Stimulated activated CD4-positive, alpha-beta T cell treated with anti-CD3 and anti-CD28 coated beads, TNF-alpha, amount 100 ng/mL, for 48 hours (primary cell): Measurements from ENCODE around the gene TNNT2.
A peak's percentile ranks its signal among the peaks of the same experiment; 100 is the strongest.

Source experiments
- DNase-seq, 3 donors: peaks; one replicate each; pipeline ENCODE4 v3.0.0-alpha.2; 2020; ENCODE audit warnings: low read depth in 3 of 3

TNNT2 gene

GRCh38 chr1:201377611-201378092, at the start of gene TNNT2:
Gene TNNT2, minus strand, starts transcription at chr1:201377680. Its CDS starts 4,426 bp downstream, at chr1:201373254.
- no peak for DNase-seq

GRCh38 chr1:201426479-201427310, 49.2 kb upstream of the TNNT2 start:
- no peak for DNase-seq

DNA sequence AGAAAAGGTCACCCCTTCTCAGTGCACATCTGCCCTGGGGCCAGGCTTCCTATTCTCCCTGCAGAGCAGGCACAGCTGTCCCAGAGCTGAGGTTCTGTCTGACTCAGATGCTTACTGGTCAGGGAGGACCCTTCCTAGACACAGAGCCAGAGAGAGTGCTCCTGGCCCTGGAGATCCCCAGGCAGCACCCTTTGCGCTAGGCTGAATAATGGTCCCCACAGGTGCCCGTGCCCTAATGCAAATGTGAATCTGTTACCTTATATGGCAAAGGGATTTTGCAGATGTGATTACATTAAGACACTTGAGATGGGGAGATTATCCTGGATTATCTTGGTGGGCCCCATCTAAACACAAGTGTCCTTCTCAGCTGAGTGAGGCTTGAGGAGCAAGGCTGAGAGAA, 46.7 kb upstream of the TNNT2 start:
- DNase-seq, result no peak

GRCh38 chr1:201423655-201424054, 46.2 kb upstream of the TNNT2 start:
- no peak for DNase-seq

- no peak for DNase-seq
These were observed 45.1 kb upstream of the TNNT2 start for GRCh38 chr1:201422436-201423030.

DNA sequence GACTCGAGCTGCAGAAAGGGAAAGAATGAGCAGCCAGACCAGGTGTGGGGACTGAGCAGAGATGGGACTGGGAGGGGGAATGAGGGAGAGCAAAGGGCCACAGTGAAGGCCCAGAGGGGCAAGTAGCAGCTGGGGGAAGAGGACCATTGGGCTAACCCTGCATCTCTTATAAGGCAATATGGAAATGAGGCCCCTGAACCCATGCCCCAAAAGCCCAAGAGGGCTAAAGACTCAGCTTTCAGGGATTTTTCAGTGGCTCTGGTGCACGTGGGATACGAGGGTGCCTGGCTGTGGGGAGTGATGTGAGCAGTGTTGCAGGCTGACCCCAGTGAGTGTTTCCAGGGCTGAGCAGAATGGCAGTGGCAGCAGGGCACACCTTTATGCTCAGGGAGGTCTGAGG, 44.5 kb upstream of the TNNT2 start:
- no peak for DNase-seq

GRCh38 chr1:201421041-201421440, 43.6 kb upstream of the TNNT2 start:
- no peak for DNase-seq

DNA sequence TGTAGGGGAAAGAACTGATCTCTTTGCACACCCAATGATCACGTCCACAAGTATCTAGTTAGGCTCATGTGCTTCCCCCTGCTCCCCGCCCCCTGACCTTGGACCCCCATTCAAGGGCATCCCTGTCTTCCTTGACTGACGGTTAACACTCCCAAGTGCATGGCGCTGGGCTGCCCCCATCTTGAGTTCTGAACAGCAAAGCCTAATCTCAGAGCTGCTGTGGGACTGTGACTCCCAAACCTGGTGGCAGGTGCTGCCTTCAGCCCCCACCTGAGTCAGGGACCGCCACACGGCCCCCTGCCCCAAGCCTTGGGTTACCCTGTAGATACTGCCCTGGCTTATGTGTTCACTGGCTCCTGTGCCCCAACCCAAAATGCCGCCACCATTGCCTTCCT, 43.1 kb upstream of the TNNT2 start:
- no peak for DNase-seq

DNA sequence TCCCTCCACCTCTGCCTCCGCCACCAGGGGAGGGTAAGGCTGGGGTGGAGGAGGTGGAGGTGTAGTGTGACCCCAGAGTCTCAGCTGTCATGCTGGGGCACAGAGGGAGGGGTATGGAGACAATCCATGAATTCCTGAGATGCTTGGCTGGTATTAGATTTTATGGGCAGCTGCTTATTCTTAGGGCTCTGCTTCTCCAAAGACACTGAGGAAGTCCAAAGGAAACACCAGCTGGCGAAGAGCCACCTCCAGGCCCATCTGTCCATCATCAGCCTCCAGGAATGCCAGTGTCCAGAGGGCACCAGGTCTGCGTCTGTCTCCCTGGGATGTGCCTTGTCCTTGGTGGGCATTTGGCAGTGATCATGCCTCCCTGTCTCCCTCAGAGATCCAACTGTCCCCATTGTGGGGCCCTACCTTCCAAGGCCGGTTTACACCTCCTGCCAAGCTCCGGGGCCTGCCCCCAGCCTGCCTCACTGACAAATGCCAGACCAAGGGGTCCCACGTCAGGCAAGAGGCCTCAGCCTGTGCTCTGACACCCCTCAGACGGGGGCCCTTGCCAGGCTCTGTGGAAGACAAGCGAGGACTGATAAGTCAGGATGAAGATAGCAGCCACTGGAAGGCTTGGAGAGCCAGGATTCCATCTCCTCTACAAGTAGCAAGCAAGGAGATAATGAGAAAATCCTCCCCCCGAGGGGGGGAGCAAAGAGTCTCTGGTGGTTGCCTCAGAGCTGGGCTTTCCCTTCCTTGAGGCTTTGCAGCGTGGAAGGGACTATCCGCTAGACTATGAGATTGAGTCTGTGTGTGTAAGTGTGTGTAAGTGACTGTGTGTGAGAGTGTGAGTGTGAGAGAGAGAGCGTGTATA, 42.5 kb upstream of the TNNT2 start:
- DNase-seq, result no peak

GRCh38 chr1:201419256-201419655, 41.8 kb upstream of the TNNT2 start:
- DNase-seq, result no peak

DNA sequence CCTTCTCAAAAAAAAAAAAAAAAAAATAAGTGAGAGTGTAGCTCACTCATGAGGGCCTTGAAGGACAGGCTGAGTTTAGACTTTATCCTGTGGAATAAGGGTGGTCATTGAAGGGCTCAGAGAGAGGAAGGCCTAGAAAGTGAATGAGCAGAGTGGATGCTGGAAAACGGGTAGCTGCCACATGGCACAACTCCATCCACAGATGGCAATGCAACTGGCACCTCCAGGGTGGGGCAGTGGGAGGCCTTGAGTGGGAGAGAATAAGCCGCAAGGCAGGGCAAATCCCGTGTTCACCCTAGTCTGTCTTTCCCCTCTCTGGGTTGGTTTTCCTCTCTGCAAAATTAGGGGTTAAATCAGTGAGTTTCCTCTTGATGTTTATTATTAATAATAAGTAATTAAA, 41.0 kb upstream of the TNNT2 start:
- DNase-seq, result no peak

GRCh38 chr1:201414051-201414738, 36.7 kb upstream of the TNNT2 start:
- DNase-seq, result no peak

DNA sequence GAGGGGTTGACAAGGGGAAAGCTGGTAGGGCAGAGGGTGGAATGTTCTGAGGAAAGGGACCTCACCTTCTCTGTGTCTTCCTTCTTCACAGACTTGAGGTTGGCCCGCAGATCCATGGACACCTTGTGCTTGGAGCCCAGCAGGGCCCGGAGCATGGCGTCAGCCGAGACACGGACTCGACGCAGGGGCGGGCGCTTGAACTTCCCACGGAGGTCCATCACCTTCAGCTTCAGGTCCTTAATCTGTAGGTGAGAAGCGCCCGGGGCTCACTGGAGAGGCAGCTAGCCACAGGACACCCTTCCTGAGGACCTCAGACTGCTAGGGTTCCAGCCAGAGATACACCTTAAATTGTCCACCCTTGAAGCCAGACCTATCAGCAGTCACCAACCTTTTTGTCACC, 33.8 kb upstream of the TNNT2 start:
- DNase-seq, result no peak

DNA sequence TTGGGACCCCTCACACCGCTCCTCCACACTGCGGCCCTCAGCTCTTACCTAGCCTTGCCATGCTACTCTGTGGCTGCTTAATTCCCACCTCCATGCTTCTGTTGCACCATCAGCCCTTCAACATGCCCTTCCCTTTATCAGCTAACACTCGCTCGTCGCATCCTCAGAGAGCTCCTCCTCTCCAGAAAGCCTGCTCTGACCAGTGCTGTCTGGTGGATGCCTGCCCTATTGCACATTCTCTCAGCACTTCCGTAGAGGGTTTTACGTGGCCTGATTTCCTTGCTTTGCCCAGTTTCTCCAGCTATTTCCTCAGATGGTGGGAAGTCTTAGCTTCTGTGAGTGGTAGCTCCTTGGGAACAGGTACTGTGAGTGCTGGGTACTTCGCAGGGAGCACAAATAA, 32.0 kb upstream of the TNNT2 start:
- no peak for DNase-seq

DNA sequence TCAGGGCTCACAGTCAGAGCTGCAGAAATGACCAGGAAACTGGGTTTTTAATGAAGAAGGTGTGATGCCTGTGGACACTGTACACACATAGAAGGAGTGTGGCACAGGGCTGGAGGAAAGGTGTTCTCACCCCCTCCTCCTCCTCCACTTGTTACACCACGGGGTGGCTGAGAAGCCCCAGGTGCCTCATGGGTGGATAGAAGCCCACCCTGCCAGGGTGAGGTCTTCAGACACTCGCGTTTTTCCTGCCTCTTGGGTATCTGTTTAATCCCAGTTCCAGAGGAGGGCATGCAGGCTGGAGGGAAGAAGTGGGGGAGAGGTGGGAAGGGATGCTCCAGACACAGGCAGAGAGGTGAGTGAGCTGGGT, 31.3 kb upstream of the TNNT2 start:
- DNase-seq, result no peak

GRCh38 chr1:201408176-201408833, 30.8 kb upstream of the TNNT2 start:
- DNase-seq, result peak; percentile 45 to 63 (median 58)

- DNase-seq, result no peak
These were observed 29.4 kb upstream of the TNNT2 start for GRCh38 chr1:201406831-201407406.

DNA sequence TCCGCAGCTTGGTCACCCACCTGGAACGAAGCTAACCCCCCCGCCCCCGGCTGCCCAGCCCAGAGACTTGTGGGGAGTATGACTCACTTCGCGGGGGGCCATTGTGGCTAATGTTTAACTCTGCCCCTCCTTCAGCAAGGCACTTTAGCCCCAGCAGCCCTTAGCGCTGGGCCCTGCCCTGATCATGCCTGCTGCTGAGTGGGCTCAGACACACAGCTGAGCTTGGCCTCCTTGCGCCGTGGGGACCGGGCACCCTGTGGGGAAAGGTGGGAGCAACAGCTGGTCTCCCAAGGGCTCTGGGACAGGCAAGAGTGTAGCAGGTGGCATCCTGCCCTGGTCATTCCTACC, 28.0 kb upstream of the TNNT2 start:
- no peak for DNase-seq

- DNase-seq, result no peak
These were observed 27.4 kb upstream of the TNNT2 start for GRCh38 chr1:201404722-201405483.

DNA sequence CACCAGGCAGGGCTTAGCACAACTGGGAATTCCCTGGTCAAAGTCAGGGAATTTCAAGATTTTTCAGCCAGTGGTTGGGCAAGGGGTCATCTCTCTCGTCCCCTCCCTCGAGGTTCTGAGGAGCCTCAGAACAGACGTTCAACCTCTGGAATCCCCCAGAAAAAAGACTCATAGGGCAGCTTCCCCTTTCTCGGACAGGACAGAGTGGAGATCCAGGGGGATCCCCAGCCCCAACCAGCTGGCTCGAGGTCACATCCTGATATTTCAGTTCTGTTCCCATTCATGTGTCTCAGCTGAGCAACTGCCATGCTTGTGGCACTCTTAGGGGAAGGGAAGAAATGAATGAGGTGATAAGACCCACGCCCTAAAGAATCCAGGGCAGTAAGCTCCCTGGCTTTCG, 26.6 kb upstream of the TNNT2 start:
- no peak for DNase-seq
